ENCODE data around the gene CLEC18A. TPM values are rescaled to one million over a fixed set of nuclear protein-coding genes. Genes with fewer than 3 reads are reported as not detected.

The CLEC18A gene
- total RNA-seq, 1 donor from 2014 or later = 2.7 TPM

- Histone ChIP-seq H3K9me3 (no peaks in the 10 kb centered on the region), H3K27me3 (ENCODE audit: low read depth) (no peaks in the 10 kb centered on the region), H3K36me3 (peaks cover 85% of the 10 kb centered on the region), H3K4me1 (no peaks in the 10 kb centered on the region), H3K27ac (no peak overlapping the region), H3K4me3 (no peak overlapping the region)
- no peak for TF ChIP-seq CTCF (IDR thresholded peaks at IDR 0.05)
- intact Hi-C loops (cut with DNase I) = no loop called here
- DNase-seq = peak; percentile 39
- no peak for ATAC-seq
These were observed 19.5 kb upstream of the CLEC18A start for GRCh38 chr16:69931631-69932030.

GRCh38 chr16:69932228-69932627, 18.9 kb upstream of the CLEC18A start:
- H3K4me1 ChIP-seq = no peaks in the 10 kb centered on the region
- no peaks in the 10 kb centered on the region for H3K9me3 ChIP-seq
- no peak overlapping the region for H3K27ac ChIP-seq
- ATAC-seq (no peak), DNase-seq (peak; percentile 14)
- intact Hi-C loops (cut with DNase I) = no loop called here
- H3K4me3 ChIP-seq = no peak overlapping the region
- no peaks in the 10 kb centered on the region for H3K27me3 ChIP-seq (ENCODE audit: low read depth)
- no peak for TF ChIP-seq CTCF (IDR thresholded peaks at IDR 0.05)
- H3K36me3 ChIP-seq = peaks cover 87% of the 10 kb centered on the region

- Histone ChIP-seq H3K4me1 (no peaks in the 10 kb centered on the region), H3K27ac (no peak overlapping the region), H3K9me3 (no peaks in the 10 kb centered on the region), H3K36me3 (peaks cover 93% of the 10 kb centered on the region), H3K4me3 (no peak overlapping the region), H3K27me3 (ENCODE audit: low read depth) (no peaks in the 10 kb centered on the region)
- no peak for TF ChIP-seq CTCF (IDR thresholded peaks at IDR 0.05)
- intact Hi-C loops (cut with DNase I) = no loop called here
- DNase-seq (peak; percentile 33), ATAC-seq (no peak)
These were observed 18.3 kb upstream of the CLEC18A start for GRCh38 chr16:69932691-69933392.

- no peak overlapping the region for H3K4me3 ChIP-seq
- H3K4me1 ChIP-seq = no peaks in the 10 kb centered on the region
- ATAC-seq (no peak), DNase-seq (peak; percentile 10)
- TF ChIP-seq CTCF (IDR thresholded peaks at IDR 0.05) = no peak
- no peak overlapping the region for H3K27ac ChIP-seq
- H3K27me3 ChIP-seq (ENCODE audit: low read depth) = no peaks in the 10 kb centered on the region
- peaks cover 100% of the 10 kb centered on the region for H3K36me3 ChIP-seq
- intact Hi-C loops (cut with DNase I) = no loop called here
- H3K9me3 ChIP-seq = no peaks in the 10 kb centered on the region
These were observed 17.1 kb upstream of the CLEC18A start for GRCh38 chr16:69934044-69934443.

- Histone ChIP-seq H3K9me3 (no peaks in the 10 kb centered on the region), H3K36me3 (peaks cover 100% of the 10 kb centered on the region), H3K27me3 (ENCODE audit: low read depth) (no peaks in the 10 kb centered on the region), H3K27ac (no peak overlapping the region), H3K4me3 (no peak overlapping the region), H3K4me1 (no peaks in the 10 kb centered on the region)
- no peak for TF ChIP-seq CTCF (IDR thresholded peaks at IDR 0.05)
- intact Hi-C loops (cut with DNase I) = no loop called here
- peak; percentile 40 for DNase-seq
- no peak for ATAC-seq
These were observed 16.4 kb upstream of the CLEC18A start for GRCh38 chr16:69934751-69935150.

Measured in lower lobe of right lung (tissue), 2 donors.